Measurements from ENCODE around the gene ZNF570.

ZNF570 gene

GRCh38 chr19:37468961-37469777 is at the start of gene ZNF570:
TSS of gene ZNF570 (plus strand) at chr19:37469356. CDS start at chr19:37470355, 999 bp downstream.
- no peak for DNase-seq

GRCh38 chr19:37452500-37453245 is 16.5 kb upstream of the ZNF570 start:
- no peak for DNase-seq

GRCh38 chr19:37466277-37466797 is 2.8 kb upstream of the ZNF570 start:
- no peak for DNase-seq

GRCh38 chr19:37466798-37467607 is 2.2 kb upstream of the ZNF570 start, which contains the start of gene ZNF569:
TSS of gene ZNF569 (minus strand) at chr19:37467444. CDS start at chr19:37444921, 22,523 bp downstream.
- DNase-seq: no peak

GRCh38 chr19:37467608-37468090 is 1.5 kb upstream of the ZNF570 start:
- no peak for DNase-seq

- no peak for DNase-seq
Measured at GRCh38 chr19:37470216-37470615, 1.1 kb downstream of the ZNF570 start.

GRCh38 chr19:37472165-37472564 is 3.0 kb downstream of the ZNF570 start:
- no peak for DNase-seq

- DNase-seq: no peak
Measured at GRCh38 chr19:37484406-37485168, 15.4 kb downstream of the ZNF570 start.

GRCh38 chr19:37492213-37492612 is 23.1 kb downstream of the ZNF570 start:
- no peak for DNase-seq

GRCh38 chr19:37505958-37506386 is 36.8 kb downstream of the ZNF570 start:
- DNase-seq: no peak

- DNase-seq: no peak
Measured at GRCh38 chr19:37506387-37507166, 37.4 kb downstream of the ZNF570 start, which contains the start of gene ZNF793. TSS of gene ZNF793 (plus strand) at chr19:37506939. CDS start at chr19:37523440, 16,501 bp downstream.

GRCh38 chr19:37507167-37507464 is 38.0 kb downstream of the ZNF570 start:
- no peak for DNase-seq

GRCh38 chr19:37511186-37511585 is 42.0 kb downstream of the ZNF570 start:
- DNase-seq: no peak

GRCh38 chr19:37511821-37512220 is 42.7 kb downstream of the ZNF570 start:
- no peak for DNase-seq

GRCh38 chr19:37513397-37513796 is 44.2 kb downstream of the ZNF570 start:
- no peak for DNase-seq

GRCh38 chr19:37519890-37520289 is 50.7 kb downstream of the ZNF570 start:
- no peak for DNase-seq

- no peak for DNase-seq
Measured at GRCh38 chr19:37537391-37537947, 68.3 kb downstream of the ZNF570 start.
